Activated T-helper 1 cell treated with anti-CD3 and anti-CD28 coated beads, Interleukin-12 subunit alpha, Interleukin-12 subunit beta, Interleukin-2, Interleukin-4 antibody, amounts not matched to agents 30 ng/mL and 10 ng/mL and 1 ng/mL, durations not matched to agents 14 hours and 24 hours and 36 hours (primary cell): ENCODE results near the gene TMSB10. TPM values are rescaled to one million over a fixed set of nuclear protein-coding genes. Genes with fewer than 3 reads are reported as not detected.
"Not testable (repeated sequence)": the region's sequence is repeated elsewhere in the genome, so short reads cannot be mapped to it uniquely, and the experiment has no call there.

Experiments
- DNase-seq: peaks from one replicate; pipeline ENCODE4 v3.0.0; 2021; ENCODE audit warnings: low spot score
- H3K27ac Mint-ChIP-seq: one replicate; pipeline ENCODE4 v1.8.0; 2021; ENCODE audit warnings: mild to moderate bottlenecking, mixed read lengths
- H3K27me3 Mint-ChIP-seq: one replicate; pipeline ENCODE4 v1.8.0; 2022; ENCODE audit warnings: mild to moderate bottlenecking, moderate library complexity, mixed read lengths; ENCODE audit not compliant: insufficient read depth
- H3K36me3 Mint-ChIP-seq: one replicate; pipeline ENCODE4 v1.8.0; 2021; ENCODE audit warnings: low read depth, mixed read lengths
- H3K4me1 Mint-ChIP-seq: one replicate; pipeline ENCODE4 v1.8.0; 2021; ENCODE audit warnings: low read depth, mixed read lengths
- H3K4me3 Mint-ChIP-seq: one replicate; pipeline ENCODE4 v1.8.0; 2021; ENCODE audit warnings: mild to moderate bottlenecking, moderate library complexity, mixed read lengths
- H3K9me3 Mint-ChIP-seq: one replicate; pipeline ENCODE4 v1.8.0; 2021; ENCODE audit warnings: mixed read lengths
- intact Hi-C: fragments of 100-400 bp; cut with micrococcal nuclease; formaldehyde crosslinking; loops from one replicate; pipeline ENCODE4 v1.15.1; 2024
- total RNA-seq: library from RNA; stranded (reverse); gene quantifications from 2 replicates; pipeline ENCODE4 v1.2.3, GENCODE V29; 2022

TMSB10 gene
- total RNA-seq, 1 donor from 2014 or later: 2,510 TPM

GRCh38 chr2:84872691-84873090, 32.8 kb upstream of the TMSB10 start:
- not testable (repeated sequence) for H3K4me3 Mint-ChIP-seq, H3K27me3 Mint-ChIP-seq, DNase-seq, H3K9me3 Mint-ChIP-seq, H3K27ac Mint-ChIP-seq
- Mint-ChIP-seq H3K4me1 (peaks cover 68% of the 10 kb centered on the region), H3K36me3 (peaks cover 46% of the 10 kb centered on the region)
- intact Hi-C loops: loop anchor here (1.0 kb wide), 1 partner anchor 7 kb away; no protein-coding TSS in a partner anchor

DNA sequence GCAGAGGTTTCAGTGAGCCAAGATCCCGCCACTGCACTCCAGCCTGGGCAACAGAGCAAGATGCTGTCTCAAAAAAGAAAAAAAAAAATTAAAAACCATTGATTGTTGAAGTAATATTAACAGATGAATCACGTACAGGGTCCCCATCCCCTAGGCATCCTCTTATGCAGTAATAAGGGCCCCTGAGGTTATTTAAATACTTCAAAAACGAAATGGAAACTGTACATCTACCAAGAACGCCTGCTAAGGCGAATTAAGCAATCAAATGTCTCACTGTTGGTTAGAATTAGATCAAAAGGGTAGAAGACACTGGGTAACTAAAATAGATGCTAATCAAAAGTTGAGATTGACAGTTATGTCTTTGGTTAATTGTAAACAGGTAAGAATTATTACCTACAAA, 32.1 kb upstream of the TMSB10 start:
- Mint-ChIP-seq H3K27me3 (no peaks in the 10 kb centered on the region), H3K4me1 (peaks cover 69% of the 10 kb centered on the region), H3K9me3 (no peaks in the 10 kb centered on the region), H3K4me3 (no peak overlapping the region), H3K27ac (peak overlapping the region; percentile 32), H3K36me3 (peaks cover 44% of the 10 kb centered on the region)
- no peak for DNase-seq
- intact Hi-C loops: loop anchor here (1.0 kb wide), 1 partner anchor 8 kb away; no protein-coding TSS in a partner anchor

- no peaks in the 10 kb centered on the region for H3K9me3 Mint-ChIP-seq
- peaks cover 44% of the 10 kb centered on the region for H3K36me3 Mint-ChIP-seq
- H3K27ac Mint-ChIP-seq: peak overlapping the region; percentile 88
- H3K4me3 Mint-ChIP-seq: peak overlapping the region; percentile 67
- peaks cover 73% of the 10 kb centered on the region for H3K4me1 Mint-ChIP-seq
- no peak for DNase-seq
- intact Hi-C loops: loop anchor here (2.0 kb wide), 1 partner anchor 92 kb away; no protein-coding TSS in a partner anchor
- no peaks in the 10 kb centered on the region for H3K27me3 Mint-ChIP-seq
Observed at GRCh38 chr2:84874381-84875212, 30.9 kb upstream of the TMSB10 start.

DNA sequence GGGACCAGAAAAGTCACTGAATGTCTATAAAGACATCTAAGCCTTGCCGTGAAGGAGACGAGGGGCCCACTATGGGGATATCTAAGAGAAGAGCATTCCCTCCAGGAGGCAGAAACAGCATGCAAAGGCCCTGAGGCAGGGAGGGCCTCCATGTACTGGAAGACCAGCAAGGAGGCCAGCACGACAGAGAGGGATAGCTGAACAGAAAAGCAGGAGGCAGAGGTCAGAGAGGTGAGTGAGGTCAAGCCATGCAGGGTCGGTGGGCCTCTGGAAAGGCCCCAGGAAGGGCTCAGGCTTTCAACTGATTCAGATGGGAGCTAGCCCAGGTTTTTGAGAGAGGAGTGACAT, 30.3 kb upstream of the TMSB10 start:
- no peaks in the 10 kb centered on the region for H3K9me3 Mint-ChIP-seq
- peaks cover 71% of the 10 kb centered on the region for H3K4me1 Mint-ChIP-seq
- intact Hi-C loops: loop anchor here (2.0 kb wide), 1 partner anchor 92 kb away; no protein-coding TSS in a partner anchor
- DNase-seq: no peak
- peak overlapping the region; percentile 67 for H3K4me3 Mint-ChIP-seq
- H3K27ac Mint-ChIP-seq: peak overlapping the region; percentile 88
- H3K36me3 Mint-ChIP-seq: peaks cover 41% of the 10 kb centered on the region
- no peaks in the 10 kb centered on the region for H3K27me3 Mint-ChIP-seq

GRCh38 chr2:84875619-84876018, 29.8 kb upstream of the TMSB10 start:
- peaks cover 66% of the 10 kb centered on the region for H3K4me1 Mint-ChIP-seq
- H3K9me3 Mint-ChIP-seq, H3K27me3 Mint-ChIP-seq, DNase-seq, H3K4me3 Mint-ChIP-seq: not testable (repeated sequence)
- peak overlapping the region; percentile 88 for H3K27ac Mint-ChIP-seq
- H3K36me3 Mint-ChIP-seq: peaks cover 38% of the 10 kb centered on the region
- intact Hi-C loops: loop anchor here (2.0 kb wide), 1 partner anchor 93 kb away; no protein-coding TSS in a partner anchor

DNA sequence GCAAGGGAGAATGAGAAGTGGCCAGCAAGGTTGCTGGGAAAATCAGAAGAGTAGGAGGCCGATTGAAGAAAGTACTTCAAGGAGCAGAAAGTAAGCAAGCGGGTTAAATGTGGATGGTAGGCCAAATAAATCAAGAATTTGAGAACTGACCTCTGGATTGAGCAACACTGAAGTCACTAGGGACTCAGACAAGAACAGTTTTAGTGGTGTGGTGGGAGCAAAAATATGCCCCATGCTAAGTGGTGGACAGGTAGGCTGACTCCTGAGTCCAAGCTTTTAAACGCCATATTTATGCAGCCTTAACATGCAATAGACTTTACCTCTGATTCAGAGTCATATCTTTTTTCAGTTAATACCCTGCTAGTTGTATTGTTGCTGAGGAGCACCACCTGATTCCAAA, 29.1 kb upstream of the TMSB10 start:
- Mint-ChIP-seq H3K27ac (peak overlapping the region; percentile 25), H3K4me1 (peaks cover 67% of the 10 kb centered on the region), H3K4me3 (peak overlapping the region; percentile 6), H3K9me3 (no peaks in the 10 kb centered on the region), H3K36me3 (peaks cover 36% of the 10 kb centered on the region), H3K27me3 (no peaks in the 10 kb centered on the region)
- DNase-seq: no peak
- intact Hi-C loops: no loop called here

- intact Hi-C loops: no loop called here
- H3K4me1 Mint-ChIP-seq: peaks cover 76% of the 10 kb centered on the region
- no peaks in the 10 kb centered on the region for H3K9me3 Mint-ChIP-seq
- H3K27me3 Mint-ChIP-seq: no peaks in the 10 kb centered on the region
- peak overlapping the region; percentile 54 for H3K27ac Mint-ChIP-seq
- peak overlapping the region; percentile 98 for H3K4me3 Mint-ChIP-seq
- no peak for DNase-seq
- peaks cover 30% of the 10 kb centered on the region for H3K36me3 Mint-ChIP-seq
Observed at GRCh38 chr2:84878459-84878858, 27.0 kb upstream of the TMSB10 start.

DNA sequence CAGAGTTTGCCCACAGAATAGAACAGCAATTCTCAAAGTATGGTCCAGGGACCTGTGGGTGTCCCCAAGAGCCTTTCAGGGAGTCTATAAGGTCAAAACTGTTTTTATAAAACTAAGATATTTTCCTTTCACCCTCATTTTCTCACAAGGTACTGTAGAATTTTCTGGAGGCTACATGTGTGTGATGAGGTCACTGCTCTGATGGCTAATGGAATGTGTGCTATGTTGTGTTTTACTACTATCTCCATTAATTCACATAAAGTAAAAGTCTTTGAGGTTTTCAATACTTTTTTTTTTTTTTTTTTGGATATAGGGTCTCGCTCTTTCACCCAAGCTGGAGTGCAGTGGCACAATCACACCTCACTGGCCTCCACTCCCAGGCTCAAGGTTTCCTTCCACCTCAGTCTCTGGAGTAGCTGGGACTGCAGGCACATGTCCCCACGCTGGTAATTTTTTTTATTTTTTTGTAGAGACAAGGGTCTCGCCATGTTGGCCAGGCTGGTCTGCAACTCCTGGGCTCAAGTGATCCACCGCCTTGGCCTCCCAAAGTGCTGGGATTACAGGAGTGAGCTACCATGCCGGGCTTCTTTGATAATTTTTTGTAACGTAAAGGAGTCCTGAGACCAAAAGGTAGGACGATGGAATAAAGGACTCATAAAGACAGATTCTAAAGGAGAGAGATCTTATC, 26.4 kb upstream of the TMSB10 start:
- H3K27me3 Mint-ChIP-seq: no peaks in the 10 kb centered on the region
- peaks cover 76% of the 10 kb centered on the region for H3K4me1 Mint-ChIP-seq
- H3K27ac Mint-ChIP-seq: peak overlapping the region; percentile 95
- DNase-seq: no peak
- intact Hi-C loops: no loop called here
- no peaks in the 10 kb centered on the region for H3K9me3 Mint-ChIP-seq
- peak overlapping the region; percentile 98 for H3K4me3 Mint-ChIP-seq
- H3K36me3 Mint-ChIP-seq: peaks cover 27% of the 10 kb centered on the region

DNA sequence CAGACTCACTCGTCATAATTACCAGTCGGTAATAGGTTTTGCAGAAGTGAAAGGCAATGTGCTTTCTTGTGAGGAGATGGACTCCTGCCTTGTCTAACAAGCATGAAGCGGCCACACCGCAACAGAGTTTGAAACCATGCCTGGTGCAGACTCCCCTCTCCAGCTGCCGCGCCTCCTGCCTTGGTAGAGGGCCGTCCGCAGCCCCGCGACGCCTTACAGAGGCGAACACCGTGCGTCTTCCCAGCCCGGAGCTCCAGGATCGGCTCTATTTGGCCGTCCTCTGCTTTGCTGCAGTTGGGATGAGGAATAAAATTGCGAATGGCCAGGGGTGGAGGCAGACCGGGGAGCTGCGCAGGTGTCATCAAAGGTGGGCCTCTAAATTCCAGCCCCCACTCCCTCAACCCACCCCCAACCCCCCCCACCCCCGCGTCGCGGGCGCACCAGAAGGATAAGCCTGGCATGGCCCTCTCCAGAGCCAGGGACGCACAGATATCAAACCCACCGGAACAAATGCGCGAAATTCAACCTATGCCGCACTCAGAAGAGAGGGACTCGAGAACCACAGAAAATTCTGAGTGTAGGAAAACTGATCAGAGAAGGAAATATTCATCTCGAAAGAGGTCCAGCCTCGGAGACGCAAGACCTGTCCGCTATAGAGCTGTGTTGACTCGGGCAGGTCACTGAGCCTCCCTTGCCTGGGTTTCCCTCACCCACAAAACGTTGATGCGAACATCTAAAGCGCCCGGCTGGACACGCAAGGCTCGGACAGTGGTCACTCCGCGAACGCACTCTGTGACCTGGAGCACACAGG, 25.7 kb upstream of the TMSB10 start:
- peaks cover 20% of the 10 kb centered on the region for H3K36me3 Mint-ChIP-seq
- intact Hi-C loops: loop anchor here (1.0 to 2.0 kb wide), 3 partner anchors 9 to 31 kb away; no protein-coding TSS in a partner anchor
- H3K27me3 Mint-ChIP-seq: no peaks in the 10 kb centered on the region
- no peak for DNase-seq
- H3K27ac Mint-ChIP-seq: peak overlapping the region; percentile 95
- no peaks in the 10 kb centered on the region for H3K9me3 Mint-ChIP-seq
- H3K4me3 Mint-ChIP-seq: peak overlapping the region; percentile 98
- peaks cover 76% of the 10 kb centered on the region for H3K4me1 Mint-ChIP-seq

DNA sequence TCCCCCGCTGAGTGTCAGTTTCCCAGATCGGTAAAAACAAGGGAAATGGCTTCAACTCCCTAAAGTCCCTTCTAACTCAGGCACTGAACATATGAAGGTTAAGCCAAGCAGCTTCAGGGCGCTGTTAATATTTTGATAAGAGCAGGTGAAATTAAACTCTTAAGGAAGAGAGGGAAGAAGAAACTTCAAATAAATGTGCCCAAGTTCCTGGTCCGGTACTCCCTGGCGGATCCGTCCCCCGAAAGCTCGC, 25.1 kb upstream of the TMSB10 start:
- no peaks in the 10 kb centered on the region for H3K27me3 Mint-ChIP-seq
- no peak for DNase-seq
- H3K4me3 Mint-ChIP-seq: peak overlapping the region; percentile 98
- no peaks in the 10 kb centered on the region for H3K9me3 Mint-ChIP-seq
- H3K4me1 Mint-ChIP-seq: peaks cover 73% of the 10 kb centered on the region
- peak overlapping the region; percentile 95 for H3K27ac Mint-ChIP-seq
- H3K36me3 Mint-ChIP-seq: peaks cover 14% of the 10 kb centered on the region
- intact Hi-C loops: loop anchor here (1.0 to 2.0 kb wide), 3 partner anchors 8 to 32 kb away; no protein-coding TSS in a partner anchor

GRCh38 chr2:84880645-84881521, 24.6 kb upstream of the TMSB10 start, which contains the start of gene TRABD2A:
Gene TRABD2A (minus strand): TSS chr2:84881084. CDS start chr2:84881039, 45 bp downstream.
- H3K36me3 Mint-ChIP-seq: peaks cover 12% of the 10 kb centered on the region
- DNase-seq: peak; percentile 41
- H3K27me3 Mint-ChIP-seq: no peaks in the 10 kb centered on the region
- H3K4me1 Mint-ChIP-seq: peaks cover 73% of the 10 kb centered on the region
- no peaks in the 10 kb centered on the region for H3K9me3 Mint-ChIP-seq
- H3K4me3 Mint-ChIP-seq: peak within 1 kb of the TSS; percentile 98
- peak within 1 kb of the TSS; percentile 99 for H3K27ac Mint-ChIP-seq
- intact Hi-C loops: loop anchor here (1.0 to 2.0 kb wide), 4 partner anchors 7 to 422 kb away; partner anchors contain the start of gene SUCLG1
